ENCODE measurements around the gene RRAGC.

RRAGC gene

GRCh38 chr1:38820860-38821259 lies 38.7 kb downstream of the RRAGC start:
- no peaks in the 10 kb centered on the region for H3K27me3 ChIP-seq (ENCODE audit: control insufficient read depth, insufficient read depth, low read length)
- H3K36me3 ChIP-seq (ENCODE audit: control insufficient read depth, insufficient read depth, low read length), result no peaks in the 10 kb centered on the region
- TF ChIP-seq CTCF (IDR thresholded peaks at IDR 0.05), result no peak

GRCh38 chr1:38819516-38819915 lies 40.1 kb downstream of the RRAGC start:
- Histone ChIP-seq H3K79me2 (no peaks in the 10 kb centered on the region), H3K27me3 (ENCODE audit: control insufficient read depth, insufficient read depth, low read length) (no peaks in the 10 kb centered on the region), H3K9me3 (ENCODE audit: control insufficient read depth, low read length) (no peaks in the 10 kb centered on the region), H3K4me1 (no peaks in the 10 kb centered on the region), H2AFZ (no peak overlapping the region), H3K9ac (no peak overlapping the region), H3K4me2 (ENCODE audit: low read length) (no peak overlapping the region), H3K27ac (no peak overlapping the region), H3K4me3 (ENCODE audit: low read depth, low read length) (no peak overlapping the region), H3K36me3 (ENCODE audit: control insufficient read depth, insufficient read depth, low read length) (no peaks in the 10 kb centered on the region)
- no peak for TF ChIP-seq CTCF (IDR thresholded peaks at IDR 0.05)

More at GRCh38 chr1:38820860-38821259, 38.7 kb downstream of the RRAGC start:
- H3K79me2 ChIP-seq, result no peaks in the 10 kb centered on the region
- no peak overlapping the region for H3K27ac ChIP-seq
- H3K9me3 ChIP-seq (ENCODE audit: control insufficient read depth, low read length), result no peaks in the 10 kb centered on the region
- no peak overlapping the region for H3K4me2 ChIP-seq (ENCODE audit: low read length)
- no peak overlapping the region for H3K4me3 ChIP-seq (ENCODE audit: low read depth, low read length)
- no peaks in the 10 kb centered on the region for H3K4me1 ChIP-seq
- H2AFZ ChIP-seq, result no peak overlapping the region
- no peak overlapping the region for H3K9ac ChIP-seq

- Histone ChIP-seq H2AFZ (no peak overlapping the region), H3K4me1 (no peaks in the 10 kb centered on the region), H3K79me2 (no peaks in the 10 kb centered on the region), H3K27ac (no peak overlapping the region), H3K4me2 (ENCODE audit: low read length) (no peak overlapping the region), H3K9me3 (ENCODE audit: control insufficient read depth, low read length) (no peaks in the 10 kb centered on the region), H3K4me3 (ENCODE audit: low read depth, low read length) (no peak overlapping the region), H3K27me3 (ENCODE audit: control insufficient read depth, insufficient read depth, low read length) (no peaks in the 10 kb centered on the region), H3K36me3 (ENCODE audit: control insufficient read depth, insufficient read depth, low read length) (no peaks in the 10 kb centered on the region), H3K9ac (no peak overlapping the region)
- no peak for TF ChIP-seq CTCF (IDR thresholded peaks at IDR 0.05)
These were observed 40.5 kb downstream of the RRAGC start for GRCh38 chr1:38819040-38819439.

- Histone ChIP-seq H3K27me3 (ENCODE audit: control insufficient read depth, insufficient read depth, low read length) (no peaks in the 10 kb centered on the region), H3K9me3 (ENCODE audit: control insufficient read depth, low read length) (no peaks in the 10 kb centered on the region), H3K36me3 (ENCODE audit: control insufficient read depth, insufficient read depth, low read length) (no peaks in the 10 kb centered on the region), H3K9ac (no peak overlapping the region), H3K4me2 (ENCODE audit: low read length) (peak overlapping the region; percentile 52), H2AFZ (no peak overlapping the region), H3K79me2 (no peaks in the 10 kb centered on the region), H3K4me1 (no peaks in the 10 kb centered on the region), H3K4me3 (ENCODE audit: low read depth, low read length) (no peak overlapping the region), H3K27ac (no peak overlapping the region)
- peak; percentile 32 for TF ChIP-seq CTCF (IDR thresholded peaks at IDR 0.05)
These were observed 41.2 kb downstream of the RRAGC start for GRCh38 chr1:38818175-38818976.

All from parathyroid adenoma (tissue), 2 donors.